Aorta (tissue), 5 donors: Measurements from ENCODE around the gene NUP85. TPM values are rescaled to one million over a fixed set of nuclear protein-coding genes. Genes with fewer than 3 reads are reported as not detected.
"Not testable (repeated sequence)": the region's sequence is repeated elsewhere in the genome, so short reads cannot be mapped to it uniquely, and the experiment has no call there.

Experiments
- ATAC-seq: fragments of 200-7000 bp; cut with Tn5 transposase; one replicate; pipeline ENCODE4 v1.9.1; 2022; ENCODE audit warnings: moderate library complexity; ENCODE audit not compliant: low FRiP score
- DNase-seq, 2 donors: peaks; one replicate each; pipeline ENCODE4 v3.0.0-alpha.2; 2020
- H3K27ac ChIP-seq, 2 donors: one replicate each; pipeline ENCODE4 v1.5.1; 2013; ENCODE audit warnings: low read length in 2 of 2, mild to moderate bottlenecking in 2 of 2, moderate library complexity in 2 of 2, control low read depth in 1 of 2, inconsistent platforms in 1 of 2, low read depth in 1 of 2
- H3K27me3 ChIP-seq, 2 donors: one replicate each; pipeline ENCODE4 v1.6.1; 2013; ENCODE audit warnings: control low read depth in 1 of 2, low read length in 1 of 2, mild to moderate bottlenecking in 1 of 2, moderate library complexity in 1 of 2; ENCODE audit not compliant: insufficient read depth in 2 of 2, control insufficient read depth in 1 of 2
- H3K36me3 ChIP-seq, 2 donors: one replicate each; pipeline ENCODE4 v1.6.1; 2013; ENCODE audit warnings: control low read depth in 1 of 2, low read length in 1 of 2, mild to moderate bottlenecking in 1 of 2; ENCODE audit not compliant: insufficient read depth in 2 of 2, control insufficient read depth in 1 of 2
- H3K4me1 ChIP-seq, 2 donors: one replicate each; pipeline ENCODE4 v1.6.1; 2013; ENCODE audit warnings: low read length in 2 of 2, control low read depth in 1 of 2, mild to moderate bottlenecking in 1 of 2, moderate library complexity in 1 of 2; ENCODE audit not compliant: insufficient read depth in 2 of 2, control insufficient read depth in 1 of 2
- H3K4me3 ChIP-seq, 2 donors: one replicate each; pipeline ENCODE4 v1.5.1; 2013; ENCODE audit warnings: low read length in 2 of 2, control low read depth in 1 of 2, mild to moderate bottlenecking in 1 of 2
- H3K9me3 ChIP-seq: one replicate; pipeline ENCODE4 v1.6.1; 2013; ENCODE audit warnings: mild to moderate bottlenecking, low read length; ENCODE audit not compliant: control insufficient read depth
- WGBS, 2 donors: extraction: QIAGEN DNeasy Blood & Tissue Kit; methylation state at CpG; one replicate each; pipeline ENCODE4 v1.1.7; 2013; 5-methylcytosine and 5-hydroxymethylcytosine counted together
- intact Hi-C, 2 donors: fragments of 100-400 bp; cut with DNase I; formaldehyde crosslinking; loops; one replicate each; pipeline versions ENCODE4 v1.14.2 to v1.15.0; 2022
- long read RNA-seq, 2 donors: library from polyadenylated mRNA; unstranded; transcript quantifications; one replicate each; pipeline ENCODE4 v2.0.0, GENCODE V29; 2020 to 2021
- polyA plus RNA-seq, 2 donors: library from polyadenylated mRNA; stranded (reverse); fragments of 200-250 nt; gene quantifications; one replicate each; pipeline ENCODE4 v1.2.3, GENCODE V29; 2013
- total RNA-seq, 2 donors: library from RNA; stranded (reverse); fragmentation: NEBNext Ultra II Directional; extraction: Animal tissue kit (Norgen Biotek cat#: 25700); gene quantifications; one replicate each; pipeline ENCODE4 v1.2.1, GENCODE V29; 2021
- donor health status: healthy with polysubstance abuse.
- donor health status: Bipolar disorder and iron deficiency.
- donor health status: DM: no; HTN: no; CAD: no.
- donor health status: DM: no; HTN: no; CAD: no.
- donor health status: DM: yes; HTN: yes; CAD: no.

Gene NUP85, protein sequence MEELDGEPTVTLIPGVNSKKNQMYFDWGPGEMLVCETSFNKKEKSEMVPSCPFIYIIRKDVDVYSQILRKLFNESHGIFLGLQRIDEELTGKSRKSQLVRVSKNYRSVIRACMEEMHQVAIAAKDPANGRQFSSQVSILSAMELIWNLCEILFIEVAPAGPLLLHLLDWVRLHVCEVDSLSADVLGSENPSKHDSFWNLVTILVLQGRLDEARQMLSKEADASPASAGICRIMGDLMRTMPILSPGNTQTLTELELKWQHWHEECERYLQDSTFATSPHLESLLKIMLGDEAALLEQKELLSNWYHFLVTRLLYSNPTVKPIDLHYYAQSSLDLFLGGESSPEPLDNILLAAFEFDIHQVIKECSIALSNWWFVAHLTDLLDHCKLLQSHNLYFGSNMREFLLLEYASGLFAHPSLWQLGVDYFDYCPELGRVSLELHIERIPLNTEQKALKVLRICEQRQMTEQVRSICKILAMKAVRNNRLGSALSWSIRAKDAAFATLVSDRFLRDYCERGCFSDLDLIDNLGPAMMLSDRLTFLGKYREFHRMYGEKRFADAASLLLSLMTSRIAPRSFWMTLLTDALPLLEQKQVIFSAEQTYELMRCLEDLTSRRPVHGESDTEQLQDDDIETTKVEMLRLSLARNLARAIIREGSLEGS
- total RNA-seq (10 to 100 TPM; 71.0 to 76.2 TPM), polyA plus RNA-seq (10 to 100 TPM; 17.2 to 99.5 TPM)
- long read RNA-seq, donor 1, transcript NUP85-201 (19 exons, 2,121 nt): major isoform, 60 of 95 reads
- long read RNA-seq, donor 1, partial matches to known transcripts: 10 of 95 reads
- long read RNA-seq, donor 1, other reads (novel, unspliced or antisense): 24 of 95 reads
- long read RNA-seq, donor 2, transcript NUP85-201 (19 exons, 2,121 nt): major isoform, 6 of 22 reads
- long read RNA-seq, donor 2, partial matches to known transcripts: 6 of 22 reads
- long read RNA-seq, donor 2, other reads (novel, unspliced or antisense): 9 of 22 reads

DNA sequence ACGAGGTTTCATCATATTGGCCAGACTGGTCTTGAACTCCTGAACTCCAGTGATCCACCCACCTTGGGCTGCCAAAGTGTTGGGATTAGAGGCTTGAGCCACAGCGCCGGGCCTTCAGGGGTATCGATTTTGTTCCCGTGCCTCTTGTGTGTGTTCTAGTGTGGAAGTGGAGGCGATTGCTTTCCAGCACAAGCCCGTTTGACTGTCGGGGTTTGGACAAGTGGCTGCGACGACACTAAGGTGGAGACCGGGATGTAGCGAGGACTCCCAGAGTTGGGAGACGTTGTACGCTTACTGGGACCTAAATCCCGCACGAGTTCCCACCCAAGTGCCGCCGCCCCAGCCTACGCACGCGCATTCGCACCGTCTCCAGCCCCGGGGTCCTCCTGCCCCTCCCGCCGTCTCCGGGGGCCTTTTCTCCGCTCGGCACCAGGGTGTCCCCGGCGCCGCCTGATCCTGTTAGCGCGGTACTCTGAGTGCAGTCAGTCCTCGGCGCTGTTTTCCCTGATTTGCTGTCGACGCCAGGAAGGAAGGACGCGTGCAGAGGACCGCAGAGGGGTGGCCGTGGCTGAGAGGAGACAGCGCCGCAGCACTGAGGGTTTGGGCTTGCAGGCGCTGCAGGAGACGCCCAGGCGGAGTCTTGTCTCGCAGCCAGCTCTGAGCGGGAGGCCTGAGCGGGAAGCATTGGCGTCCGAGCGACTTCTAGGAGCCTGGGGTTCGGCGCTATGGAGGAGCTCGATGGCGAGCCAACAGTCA lies at the start of gene NUP85:
Gene NUP85 (plus strand): TSS at position 643 of the 756 bp plus-strand sequence. CDS start 83 bp downstream, at position 726.
- Histone ChIP-seq H3K27me3 (no peaks in the 10 kb centered on the region), H3K9me3 (no peaks in the 10 kb centered on the region), H3K27ac (peak within 1 kb of the TSS in 1 of 2 donors; percentile 79), H3K4me1 (no peaks in the 10 kb centered on the region), H3K36me3 (no peaks in the 10 kb centered on the region), H3K4me3 (peak within 1 kb of the TSS; percentile 80 to 90)
- intact Hi-C loops: loop anchor here in 1 of 2 donors (2.0 kb wide), 1 partner anchor 90 kb away; no protein-coding TSS in a partner anchor
- whole genome bisulfite sequencing, 2 donors: 0 to 1% methylated on average over 52 to 57 of the region's 57 CpGs
- DNase-seq: peak; percentile 96 to 98
- peak; percentile 99 for ATAC-seq

DNA sequence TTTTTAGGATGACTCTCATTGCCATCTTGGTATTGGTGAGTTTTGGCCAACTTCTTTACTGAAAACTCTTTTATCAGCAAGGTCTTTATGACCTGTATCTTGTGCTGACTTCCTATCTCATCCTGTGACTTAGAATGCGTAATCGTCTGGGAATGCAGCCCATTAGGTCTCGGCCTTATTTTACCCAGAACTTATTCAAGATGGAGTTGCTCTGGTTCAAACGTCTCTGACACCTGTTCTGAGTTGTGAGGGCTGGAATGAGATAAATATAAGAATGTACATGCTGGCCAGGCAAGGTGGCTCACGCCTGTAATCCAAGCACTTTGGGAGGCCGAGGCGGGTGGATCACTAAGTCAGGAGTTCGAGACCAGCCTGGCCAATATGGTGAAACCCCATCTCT lies 47.0 kb upstream of the NUP85 start:
- H3K36me3 ChIP-seq, H3K4me1 ChIP-seq, H3K27ac ChIP-seq, intact Hi-C loops, H3K9me3 ChIP-seq, DNase-seq, H3K27me3 ChIP-seq, H3K4me3 ChIP-seq, ATAC-seq: not testable (repeated sequence)
- WGBS, 2 donors: 88 to 89% methylated on average over 8 of the region's 8 CpGs

DNA sequence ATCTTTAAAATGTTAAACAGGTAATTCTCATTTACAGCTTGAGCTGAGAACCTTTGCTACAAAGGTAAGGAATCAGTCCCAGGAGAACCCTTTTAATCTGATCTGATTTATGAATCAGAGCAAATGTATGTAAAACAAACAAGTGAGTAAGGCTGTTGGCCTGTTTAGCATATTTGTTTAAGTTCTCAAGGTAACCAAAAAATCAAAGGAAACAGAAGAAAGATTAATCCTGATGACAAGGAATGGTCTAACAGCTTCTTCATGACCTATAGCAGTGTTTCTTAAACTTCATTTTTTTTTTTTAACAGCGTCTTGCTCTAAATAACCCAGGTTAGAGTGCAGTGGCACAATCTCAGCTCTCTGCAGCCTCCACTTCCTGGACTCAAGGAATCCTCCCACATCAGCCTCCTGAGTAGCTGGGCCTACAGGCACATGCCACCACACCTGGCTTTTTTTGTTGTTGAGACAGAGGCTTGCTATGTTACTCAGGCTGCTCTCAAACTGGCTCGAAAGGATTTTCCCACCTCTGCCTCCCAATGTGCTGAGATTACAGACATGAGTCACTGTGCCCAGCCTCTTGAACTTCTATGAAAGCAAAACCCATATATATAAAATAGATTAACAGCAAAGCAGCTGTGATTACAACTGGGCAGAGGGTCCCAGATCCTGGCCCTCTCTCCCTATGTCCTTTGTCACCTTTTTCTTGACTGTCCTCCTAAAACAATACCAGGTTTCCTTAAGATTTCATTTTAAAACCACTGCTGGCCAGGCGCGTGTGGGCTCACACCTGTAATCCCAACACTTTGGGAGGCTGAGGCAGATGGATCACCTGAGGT lies 46.1 kb upstream of the NUP85 start:
- H3K4me3 ChIP-seq: no peak overlapping the region
- no peak for DNase-seq
- intact Hi-C loops: no loop called here
- no peak for ATAC-seq
- no peak overlapping the region for H3K27ac ChIP-seq
- H3K27me3 ChIP-seq: no peaks in the 10 kb centered on the region
- no peaks in the 10 kb centered on the region for H3K4me1 ChIP-seq
- no peaks in the 10 kb centered on the region for H3K36me3 ChIP-seq
- H3K9me3 ChIP-seq: no peaks in the 10 kb centered on the region
- 85 to 87% methylated on average over 4 of the region's 4 CpGs for WGBS, 2 donors

DNA sequence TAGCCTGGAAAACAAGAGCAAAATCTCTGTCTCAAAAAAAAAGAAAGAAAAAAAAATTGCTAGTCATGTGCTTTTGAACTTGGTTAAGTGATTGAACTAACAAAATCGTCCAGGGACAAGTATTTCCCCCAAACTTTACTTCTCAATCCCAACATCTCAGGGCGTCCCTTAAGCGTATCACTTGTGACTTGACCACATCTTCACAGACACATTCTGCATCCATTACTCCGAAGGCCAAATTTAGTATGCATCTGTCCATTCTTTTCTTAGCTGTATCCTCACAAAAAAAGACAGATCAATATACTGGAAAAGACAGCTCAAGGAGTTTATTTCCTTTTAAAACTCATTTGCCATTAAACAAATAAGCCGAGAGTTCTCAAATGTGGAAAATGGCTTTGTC lies 45.3 kb upstream of the NUP85 start:
- Histone ChIP-seq H3K4me1 (no peaks in the 10 kb centered on the region), H3K9me3 (no peaks in the 10 kb centered on the region), H3K36me3 (no peaks in the 10 kb centered on the region), H3K4me3 (no peak overlapping the region), H3K27ac (no peak overlapping the region), H3K27me3 (no peaks in the 10 kb centered on the region)
- WGBS, 2 donors: 90% methylated on average over 5 of the region's 5 CpGs
- intact Hi-C loops: no loop called here
- no peak for ATAC-seq
- no peak for DNase-seq

DNA sequence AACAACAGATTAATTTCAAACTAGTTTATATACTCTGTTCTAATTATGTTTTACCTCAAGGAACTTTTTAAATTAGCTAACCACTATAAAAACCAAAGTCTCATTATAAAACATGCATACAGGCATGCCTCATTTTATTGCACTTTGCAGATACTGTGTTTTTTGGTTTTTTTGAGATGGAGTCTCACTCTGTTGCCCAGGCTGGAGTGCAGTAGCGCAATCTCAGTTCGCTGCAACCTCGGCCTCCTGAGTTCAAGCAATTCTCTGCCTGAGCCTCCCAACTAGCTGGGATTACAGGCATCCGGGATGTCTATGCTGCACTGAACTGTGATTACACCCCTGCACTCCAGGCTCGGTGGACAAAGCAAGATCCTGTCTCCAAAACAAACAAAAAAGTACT lies 42.4 kb upstream of the NUP85 start:
- 81 to 83% methylated on average over 5 of the region's 5 CpGs for WGBS, 2 donors
- Histone ChIP-seq H3K27me3 (no peaks in the 10 kb centered on the region), H3K4me1 (no peaks in the 10 kb centered on the region), H3K36me3 (no peaks in the 10 kb centered on the region), H3K4me3 (no peak overlapping the region), H3K27ac (no peak overlapping the region), H3K9me3 (no peaks in the 10 kb centered on the region)
- intact Hi-C loops: no loop called here
- ATAC-seq (no peak), DNase-seq (peak in 1 of 2 donors; percentile 8)

DNA sequence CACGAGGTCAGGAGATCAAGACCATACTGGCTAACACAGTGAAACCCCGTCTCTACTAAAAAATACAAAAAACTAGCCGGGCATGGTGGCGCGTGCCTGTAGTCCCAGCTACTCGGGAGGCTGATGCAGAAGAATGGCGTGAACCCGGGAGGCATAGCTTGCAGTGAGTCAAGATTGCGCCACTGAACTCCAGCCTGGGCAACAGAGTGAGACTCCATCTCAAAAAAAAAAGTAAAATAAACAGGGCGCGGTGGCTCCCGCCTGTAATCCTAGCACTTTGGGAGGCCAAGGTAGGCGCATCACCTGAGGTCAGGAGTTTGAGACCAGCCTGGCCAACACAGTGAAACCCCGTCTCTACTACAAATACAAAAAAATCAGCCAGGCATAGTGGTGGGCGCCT lies 40.9 kb upstream of the NUP85 start:
- H3K27ac ChIP-seq, H3K9me3 ChIP-seq, H3K27me3 ChIP-seq, H3K36me3 ChIP-seq, H3K4me3 ChIP-seq, intact Hi-C loops, H3K4me1 ChIP-seq, ATAC-seq: not testable (repeated sequence)
- DNase-seq: peak in 1 of 2 donors; percentile 47
- WGBS, 2 donors: 96% methylated on average over 15 of the region's 15 CpGs

DNA sequence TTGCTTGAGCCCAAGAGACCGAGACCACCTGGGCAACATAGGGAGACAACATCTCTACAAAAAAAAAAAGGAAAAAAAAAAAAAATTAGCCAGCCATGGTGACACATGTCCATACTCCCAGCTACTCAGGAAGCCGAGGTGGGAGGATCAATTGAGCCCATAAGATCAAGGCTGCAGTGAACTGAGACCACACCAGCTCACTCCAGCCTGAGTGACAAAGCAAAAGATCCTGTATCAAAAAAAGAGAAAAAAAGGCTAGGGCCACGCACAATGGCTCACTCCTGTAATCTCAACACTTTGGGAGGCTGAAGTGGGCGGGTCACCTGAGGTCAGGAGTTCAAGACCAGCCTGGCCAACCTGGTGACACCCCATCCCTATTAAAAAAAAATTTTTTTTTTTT lies 36.5 kb upstream of the NUP85 start:
- ATAC-seq: no peak
- intact Hi-C loops: no loop called here
- no peaks in the 10 kb centered on the region for H3K9me3 ChIP-seq
- H3K4me1 ChIP-seq: peaks cover 0 to 2% of the 10 kb centered on the region in 2 donors
- 90 to 93% methylated on average over 4 of the region's 4 CpGs for WGBS, 2 donors
- peak in 1 of 2 donors; percentile 15 for DNase-seq
- no peak overlapping the region for H3K4me3 ChIP-seq
- no peak overlapping the region for H3K27ac ChIP-seq
- H3K27me3 ChIP-seq: no peaks in the 10 kb centered on the region
- peaks cover 0 to 2% of the 10 kb centered on the region in 2 donors for H3K36me3 ChIP-seq
